GM21390 (cell line): Measurements from ENCODE around the gene CHAF1A.

ENCODE experiments used
- ATAC-seq: cut with Tn5 transposase; IDR thresholded peaks from one replicate; pipeline ENCODE4 v1.9.1; 2021; ENCODE audit not compliant: unreplicated experiment

Gene CHAF1A

GRCh38 chr19:4400135-4400936 lies 2.1 kb upstream of the CHAF1A start, which contains the start of gene SH3GL1:
TSS of gene SH3GL1 (minus strand) at chr19:4400547. CDS start at chr19:4400368, 179 bp downstream.
- ATAC-seq = peak; percentile 46

DNA sequence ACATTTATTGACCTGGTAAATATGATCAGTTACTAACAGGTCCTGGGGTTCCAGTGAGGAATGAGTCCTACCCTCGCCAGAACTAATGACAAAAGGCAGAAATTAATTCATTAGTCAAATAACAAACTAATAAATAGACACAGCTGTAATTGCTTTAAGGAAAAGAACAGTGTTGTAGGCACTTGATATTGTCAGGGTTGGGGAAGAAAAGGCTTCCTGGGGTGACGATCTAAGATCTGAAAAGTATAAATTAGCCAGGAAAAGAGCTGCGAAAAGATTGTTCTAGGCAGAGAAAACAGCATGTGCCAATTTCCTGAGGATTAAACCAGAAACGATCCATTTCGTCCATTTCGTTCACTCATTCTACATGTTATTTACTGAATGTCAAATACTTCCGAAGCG lies 670 bp upstream of the CHAF1A start:
- ATAC-seq = no peak

- ATAC-seq = no peak
Observed at GRCh38 chr19:4403005-4403761, 743 bp downstream of the CHAF1A start.

GRCh38 chr19:4405977-4406376 lies 3.5 kb downstream of the CHAF1A start:
- no peak for ATAC-seq

DNA sequence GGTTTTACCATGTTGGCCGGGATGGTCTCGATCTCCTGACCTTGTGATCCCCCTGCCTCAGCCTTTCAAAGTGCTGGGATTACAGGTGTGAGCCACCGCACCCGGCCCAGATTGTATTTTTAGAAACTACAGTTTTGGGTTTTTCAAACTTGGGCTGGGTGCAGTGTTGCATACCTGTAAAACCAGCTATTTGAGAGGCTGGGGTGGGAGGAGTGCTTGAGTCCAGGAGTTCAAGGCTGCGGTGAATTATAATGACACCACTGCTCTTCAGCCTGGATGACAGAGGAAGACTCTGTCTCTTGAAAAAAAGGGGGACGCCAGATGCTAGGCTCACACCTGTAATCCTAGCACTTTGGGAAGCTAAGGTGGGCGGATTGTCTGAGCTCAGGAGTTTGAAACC lies 4.2 kb downstream of the CHAF1A start:
- no peak for ATAC-seq

DNA sequence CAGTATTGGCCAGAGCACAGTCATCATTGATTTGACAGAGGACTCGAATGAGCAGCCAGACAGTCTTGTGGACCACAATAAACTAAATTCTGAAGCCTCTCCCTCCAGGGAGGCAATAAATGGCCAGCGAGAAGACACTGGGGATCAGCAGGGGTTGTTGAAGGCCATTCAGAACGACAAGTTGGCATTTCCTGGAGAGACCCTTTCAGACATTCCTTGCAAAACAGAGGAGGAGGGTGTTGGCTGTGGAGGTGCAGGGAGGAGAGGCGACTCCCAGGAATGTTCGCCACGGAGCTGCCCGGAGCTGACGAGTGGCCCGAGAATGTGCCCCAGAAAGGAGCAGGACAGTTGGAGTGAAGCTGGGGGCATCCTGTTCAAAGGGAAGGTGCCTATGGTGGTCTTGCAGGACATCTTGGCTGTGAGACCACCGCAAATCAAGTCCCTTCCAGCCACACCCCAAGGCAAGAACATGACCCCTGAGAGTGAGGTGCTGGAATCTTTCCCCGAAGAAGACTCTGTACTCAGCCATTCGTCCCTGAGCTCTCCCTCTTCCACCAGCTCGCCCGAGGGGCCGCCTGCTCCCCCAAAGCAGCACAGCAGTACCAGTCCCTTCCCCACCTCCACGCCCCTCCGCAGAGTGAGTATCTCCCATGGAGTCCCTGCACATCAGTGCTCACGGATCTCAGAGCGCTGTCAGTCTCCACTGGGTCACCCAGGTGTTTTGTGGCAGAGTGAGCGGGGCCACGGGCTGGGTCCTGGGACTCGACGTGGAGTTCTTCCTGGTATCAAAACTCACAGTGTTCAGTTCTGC lies 6.9 kb downstream of the CHAF1A start:
- no peak for ATAC-seq

DNA sequence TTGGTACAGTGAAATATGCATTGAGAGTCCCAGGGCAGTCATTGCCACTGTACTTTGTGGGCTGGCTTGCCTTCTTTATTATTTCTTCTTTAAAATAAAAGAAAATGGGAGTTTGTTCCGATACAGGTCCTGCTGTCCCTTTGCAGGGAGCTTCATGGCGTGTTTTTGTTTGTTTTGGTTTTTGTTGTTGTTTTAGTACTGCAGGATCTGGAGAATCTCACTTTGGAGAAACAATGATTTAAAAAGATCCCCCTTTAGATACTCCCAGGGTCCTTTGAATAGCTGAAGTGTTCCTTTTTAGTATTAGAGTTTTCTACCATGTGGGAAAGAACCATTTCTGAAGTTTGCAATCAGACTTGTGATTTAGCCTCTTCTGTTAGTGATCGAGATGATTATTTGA lies 11.1 kb downstream of the CHAF1A start:
- no peak for ATAC-seq

DNA sequence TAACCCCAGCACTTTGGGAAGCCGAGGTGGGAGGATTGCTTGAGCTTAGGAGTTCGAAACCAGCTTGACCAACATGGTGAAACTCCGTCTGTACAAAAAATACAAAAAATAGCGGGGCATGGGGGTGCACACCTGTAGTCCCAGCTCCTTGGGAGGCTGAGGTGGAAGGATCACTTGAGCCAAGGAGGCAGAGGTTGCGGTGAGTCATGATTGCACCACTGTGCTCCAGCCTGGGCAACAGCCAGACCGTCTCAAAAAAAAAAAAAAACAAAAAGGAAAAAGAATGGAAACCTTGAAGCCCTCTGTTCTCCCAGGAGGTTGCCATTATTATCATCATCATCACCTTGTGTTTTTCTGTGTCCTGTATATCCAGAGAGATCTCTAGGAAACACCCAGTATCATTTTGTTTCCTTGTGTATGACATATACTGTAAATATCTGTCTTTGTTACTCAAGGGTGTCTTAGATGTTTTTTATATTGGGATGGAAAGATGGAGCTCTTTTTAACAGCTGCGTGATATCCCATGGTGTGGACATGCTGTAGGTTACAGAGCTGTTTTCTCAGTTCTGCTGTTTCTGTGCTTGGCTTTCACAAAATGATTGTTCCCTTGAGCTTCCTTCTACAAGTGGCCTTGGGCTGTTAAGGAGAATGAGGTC lies 11.8 kb downstream of the CHAF1A start:
- no peak for ATAC-seq

DNA sequence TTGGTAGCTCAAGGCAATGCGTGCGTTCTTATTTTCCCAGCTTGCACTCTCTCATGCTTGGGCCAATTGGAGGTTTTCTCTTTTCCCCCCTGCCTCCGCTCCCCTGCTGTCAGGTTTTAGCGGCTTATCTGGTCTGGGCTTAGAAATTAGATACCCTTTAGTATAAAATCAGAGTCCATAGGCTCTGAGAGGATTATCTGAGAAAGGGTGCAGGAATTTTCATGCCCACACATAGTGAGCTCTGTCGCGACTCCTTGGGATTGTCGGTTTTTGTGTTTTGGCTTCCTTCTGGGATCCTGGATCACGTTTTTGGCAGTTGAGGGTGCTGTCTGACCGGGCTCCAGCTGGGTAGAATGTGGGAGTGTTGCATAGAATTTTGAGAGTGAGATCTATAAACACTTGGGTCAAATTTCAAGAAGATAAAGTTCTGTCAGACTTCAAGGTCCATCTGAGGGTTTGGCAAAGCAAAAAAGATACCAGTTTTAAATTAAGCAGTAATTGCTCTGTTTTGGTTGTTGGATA lies 12.4 kb downstream of the CHAF1A start:
- no peak for ATAC-seq

GRCh38 chr19:4415352-4415751 lies 12.9 kb downstream of the CHAF1A start:
- ATAC-seq = no peak

- ATAC-seq = no peak
Observed at GRCh38 chr19:4416268-4416667, 13.8 kb downstream of the CHAF1A start.

- no peak for ATAC-seq
Observed at GRCh38 chr19:4423416-4424126, 21.1 kb downstream of the CHAF1A start.

GRCh38 chr19:4425537-4425936 lies 23.1 kb downstream of the CHAF1A start:
- no peak for ATAC-seq

GRCh38 chr19:4428326-4428975 lies 26.0 kb downstream of the CHAF1A start:
- no peak for ATAC-seq

- ATAC-seq = no peak
Observed at GRCh38 chr19:4429256-4429655, 26.8 kb downstream of the CHAF1A start.

GRCh38 chr19:4429771-4430171 lies 27.3 kb downstream of the CHAF1A start:
- no peak for ATAC-seq

DNA sequence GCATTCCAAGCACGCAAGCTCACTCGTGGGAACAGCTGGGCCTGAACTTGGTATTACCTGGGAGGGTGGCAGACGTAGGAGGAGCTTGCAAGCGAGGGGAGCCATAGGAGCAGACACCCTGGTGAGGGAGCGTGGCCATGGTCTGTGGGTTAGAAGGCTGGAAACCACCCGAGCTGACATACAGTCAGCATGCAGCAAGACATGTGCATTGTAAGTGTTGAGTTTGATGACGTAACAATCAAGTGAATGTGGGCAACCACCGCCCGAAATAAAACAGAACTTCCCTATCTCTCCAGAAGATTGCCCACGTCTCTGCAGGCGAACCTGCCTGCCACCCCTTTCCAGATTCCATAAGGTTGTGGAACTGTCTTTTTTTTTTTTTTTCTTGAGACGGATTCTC lies 28.3 kb downstream of the CHAF1A start:
- ATAC-seq = no peak

- no peak for ATAC-seq
Observed at GRCh38 chr19:4431296-4431695, 28.9 kb downstream of the CHAF1A start.

GRCh38 chr19:4431808-4432674 lies 29.6 kb downstream of the CHAF1A start:
- no peak for ATAC-seq
